PC-3 (cell line): ENCODE measurements around the gene KDF1. TPM values are rescaled to one million over a fixed set of nuclear protein-coding genes. Genes with fewer than 3 reads are reported as not detected.

Source experiments
- ATAC-seq: fragments of 200-7000 bp; cut with Tn5 transposase; 2 replicates; pipeline ENCODE4 v1.9.1; 2020; ENCODE audit warnings: mild to moderate bottlenecking, moderate library complexity
- BruUV-seq: library from RNA; stranded (reverse); fragments of 400-500 nt; replicated peaks from 2 replicates; lab custom pipeline; 2021; lab: Mats Ljungman, UMichigan
- CTCF ChIA-PET: fragments of 300-600 bp; sonication (Branson Sonifier 250); formaldehyde crosslinking; loops from one replicate; lab custom pipeline; 2022; ENCODE audit warnings: antibody characterized with exemption; lab: Charles Lee
- POLR2A ChIA-PET: fragments of 300-600 bp; sonication (Branson Sonifier 250); formaldehyde crosslinking; loops from one replicate; lab custom pipeline; 2022; ENCODE audit warnings: antibody characterized with exemption; ENCODE audit not compliant: unreplicated experiment; lab: Charles Lee
- DNase-seq: peaks from one replicate; pipeline ENCODE4 v3.0.0-alpha.2; 2015
- H2AFZ ChIP-seq: fragments of 300-600 bp; sonication (generic); 2 replicates; pipeline ENCODE4 v1.6.0; 2016; ENCODE audit warnings: antibody characterized with exemption, low read length
- H3F3A ChIP-seq: fragments of 300-600 bp; sonication (generic); one replicate; pipeline ENCODE4 v1.6.0; 2017; ENCODE audit warnings: antibody characterized with exemption, low read length, control low read depth, mild to moderate bottlenecking; ENCODE audit not compliant: unreplicated experiment
- H3K27ac ChIP-seq: fragments of 300-600 bp; sonication (generic); 2 replicates; pipeline ENCODE4 v1.5.1; 2016; ENCODE audit warnings: mild to moderate bottlenecking, low read length
- H3K27me3 ChIP-seq: fragments of 300-600 bp; sonication (generic); 2 replicates; pipeline ENCODE4 v1.6.1; 2016; ENCODE audit warnings: low read length, mixed read lengths
- H3K36me3 ChIP-seq: fragments of 300-600 bp; sonication (generic); 2 replicates; pipeline ENCODE4 v1.6.1; 2016; ENCODE audit warnings: low read depth, mixed run types, low read length, mixed read lengths
- H3K4me1 ChIP-seq: fragments of 300-600 bp; sonication (generic); 2 replicates; pipeline ENCODE4 v1.5.1; 2016; ENCODE audit warnings: low read length; ENCODE audit not compliant: insufficient read depth
- H3K4me2 ChIP-seq: fragments of 300-600 bp; sonication (generic); 2 replicates; pipeline ENCODE4 v1.6.0; 2016; ENCODE audit warnings: low read length
- H3K4me3 ChIP-seq: fragments of 300-600 bp; sonication (generic); 2 replicates; pipeline ENCODE4 v1.5.1; 2016; ENCODE audit warnings: mild to moderate bottlenecking, low read length, mixed read lengths
- H3K79me2 ChIP-seq: fragments of 300-600 bp; sonication (generic); 2 replicates; pipeline ENCODE4 v1.6.1; 2017; ENCODE audit warnings: low read length, mixed read lengths
- H3K9ac ChIP-seq: fragments of 300-600 bp; sonication (generic); 2 replicates; pipeline ENCODE4 v1.6.0; 2016; ENCODE audit warnings: mild to moderate bottlenecking, low read length
- H3K9me2 ChIP-seq: fragments of 300-600 bp; sonication (generic); replicated peaks from 2 replicates; pipeline ENCODE4 v1.6.1; 2016; ENCODE audit warnings: mixed run types, low read length, mixed read lengths
- H3K9me3 ChIP-seq: fragments of 300-600 bp; sonication (generic); 2 replicates; pipeline ENCODE4 v1.6.1; 2016; ENCODE audit warnings: low read length, mixed read lengths
- H4K20me1 ChIP-seq: fragments of 300-600 bp; sonication (generic); 2 replicates; pipeline ENCODE4 v1.6.1; 2016; ENCODE audit warnings: low read length, mixed read lengths
- CTCF ChIP-seq: fragments of 300-600 bp; sonication (generic); conservative IDR thresholded peaks from 2 replicates; pipeline ENCODE4 v1.5.1; 2017; ENCODE audit warnings: antibody characterized with exemption, low read depth, mild to moderate bottlenecking, low read length
- EZH2 ChIP-seq: fragments of 300-600 bp; sonication (generic); IDR thresholded peaks from one replicate; pipeline ENCODE4 v1.6.1; 2017; ENCODE audit warnings: antibody characterized with exemption, mild to moderate bottlenecking, low read length; ENCODE audit not compliant: unreplicated experiment
- EZH2phosphoT487 ChIP-seq: fragments of 300-600 bp; sonication (generic); IDR thresholded peaks from 2 replicates; pipeline ENCODE4 v1.6.1; 2018; ENCODE audit warnings: mild to moderate bottlenecking, antibody characterized with exemption, low read length, borderline replicate concordance
- intact Hi-C: fragments of 100-400 bp; cut with micrococcal nuclease; formaldehyde crosslinking; loops from 2 replicates; pipeline ENCODE4 v1.9.0; 2023
- total RNA-seq: library from RNA; depleted of rRNA; stranded (reverse); fragments of >200 nt; gene quantifications from 2 replicates; pipeline ENCODE4 v1.2.3, GENCODE V29; 2014

The KDF1 gene
- total RNA-seq, 1 experiment from 2014 or later = 22.9 TPM

- H3K27ac ChIP-seq = peak overlapping the region; percentile 67
- intact Hi-C loops = loop anchor here (2.0 kb wide), 1 partner anchor 67 kb away; no protein-coding TSS in a partner anchor
- ATAC-seq = peak; percentile 39
- H4K20me1 ChIP-seq = peaks cover 19% of the 10 kb centered on the region
- H3F3A ChIP-seq = peaks cover 6% of the 10 kb centered on the region
- no peaks in the 10 kb centered on the region for H3K27me3 ChIP-seq
- H3K4me2 ChIP-seq = peak overlapping the region; percentile 87
- H3K9ac ChIP-seq = peak overlapping the region; percentile 93
- H3K4me3 ChIP-seq = peak overlapping the region; percentile 83
- DNase-seq = peak; percentile 72
- ChIA-PET POLR2A (no interaction called here), CTCF (no interaction called here)
- TF ChIP-seq CTCF (no peak), EZH2phosphoT487 (no peak), EZH2 (no peak)
- H3K9me2 ChIP-seq = no peaks in the 10 kb centered on the region
- no TSS peak for BruUV-seq
- H3K36me3 ChIP-seq = peaks cover 31% of the 10 kb centered on the region
- H2AFZ ChIP-seq = no peak overlapping the region
- no peaks in the 10 kb centered on the region for H3K9me3 ChIP-seq
- H3K79me2 ChIP-seq = peaks cover 69% of the 10 kb centered on the region
- peaks cover 30% of the 10 kb centered on the region for H3K4me1 ChIP-seq
Observed at GRCh38 chr1:26923711-26924110, 36.6 kb downstream of the KDF1 start.

GRCh38 chr1:26922901-26923300 is 37.4 kb downstream of the KDF1 start:
- CTCF ChIA-PET = no interaction called here
- no peak overlapping the region for H2AFZ ChIP-seq
- H3K27me3 ChIP-seq = no peaks in the 10 kb centered on the region
- peak overlapping the region; percentile 83 for H3K4me3 ChIP-seq
- ATAC-seq (peak; percentile 53), DNase-seq (peak; percentile 75)
- H3K27ac ChIP-seq = peak overlapping the region; percentile 67
- peaks cover 22% of the 10 kb centered on the region for H3K36me3 ChIP-seq
- H3K4me1 ChIP-seq = peaks cover 30% of the 10 kb centered on the region
- H3K4me2 ChIP-seq = peak overlapping the region; percentile 87
- no peaks in the 10 kb centered on the region for H3K9me3 ChIP-seq
- H4K20me1 ChIP-seq = peaks cover 14% of the 10 kb centered on the region; the same call in 1 of the 2 replicates
- no TSS peak for BruUV-seq
- H3F3A ChIP-seq = peaks cover 4% of the 10 kb centered on the region
- no peak for TF ChIP-seq CTCF
- TF ChIP-seq EZH2phosphoT487 = no peak
- no peak for TF ChIP-seq EZH2
- H3K9me2 ChIP-seq = no peaks in the 10 kb centered on the region
- POLR2A ChIA-PET = no interaction called here
- H3K79me2 ChIP-seq = peaks cover 61% of the 10 kb centered on the region
- peak overlapping the region; percentile 93 for H3K9ac ChIP-seq
- intact Hi-C loops = loop anchor here (2.0 kb wide), 1 partner anchor 68 kb away; no protein-coding TSS in a partner anchor

- Histone ChIP-seq H3K4me1 (peaks cover 30% of the 10 kb centered on the region), H3F3A (no peaks in the 10 kb centered on the region), H3K9me3 (no peaks in the 10 kb centered on the region), H2AFZ (no peak overlapping the region), H3K27me3 (no peaks in the 10 kb centered on the region), H3K4me3 (peak overlapping the region; percentile 83), H3K9me2 (no peaks in the 10 kb centered on the region), H4K20me1 (peaks cover 14% of the 10 kb centered on the region; the same call in 1 of the 2 replicates), H3K27ac (peak overlapping the region; percentile 67), H3K79me2 (peaks cover 56% of the 10 kb centered on the region), H3K36me3 (peaks cover 18% of the 10 kb centered on the region), H3K9ac (peak overlapping the region; percentile 93), H3K4me2 (peak overlapping the region; percentile 87)
- BruUV-seq = TSS peak; percentile 68
- DNase-seq (no peak), ATAC-seq (no peak)
- ChIA-PET POLR2A (no interaction called here), CTCF (no interaction called here)
- no peak for TF ChIP-seq EZH2
- no peak for TF ChIP-seq EZH2phosphoT487
- no peak for TF ChIP-seq CTCF
- intact Hi-C loops = loop anchor here (2.0 kb wide), 1 partner anchor 68 kb away; no protein-coding TSS in a partner anchor
Observed at GRCh38 chr1:26922431-26922729, 37.9 kb downstream of the KDF1 start.
